ENCODE results near the gene USP4. TPM values are rescaled to one million over a fixed set of nuclear protein-coding genes. Genes with fewer than 3 reads are reported as not detected.

USP4 gene
- total RNA-seq = 100 to 1,000 TPM; 101 to 110 TPM
- 85.4 to 102 reads per million in 2 donors for total RNA-seq

DNA sequence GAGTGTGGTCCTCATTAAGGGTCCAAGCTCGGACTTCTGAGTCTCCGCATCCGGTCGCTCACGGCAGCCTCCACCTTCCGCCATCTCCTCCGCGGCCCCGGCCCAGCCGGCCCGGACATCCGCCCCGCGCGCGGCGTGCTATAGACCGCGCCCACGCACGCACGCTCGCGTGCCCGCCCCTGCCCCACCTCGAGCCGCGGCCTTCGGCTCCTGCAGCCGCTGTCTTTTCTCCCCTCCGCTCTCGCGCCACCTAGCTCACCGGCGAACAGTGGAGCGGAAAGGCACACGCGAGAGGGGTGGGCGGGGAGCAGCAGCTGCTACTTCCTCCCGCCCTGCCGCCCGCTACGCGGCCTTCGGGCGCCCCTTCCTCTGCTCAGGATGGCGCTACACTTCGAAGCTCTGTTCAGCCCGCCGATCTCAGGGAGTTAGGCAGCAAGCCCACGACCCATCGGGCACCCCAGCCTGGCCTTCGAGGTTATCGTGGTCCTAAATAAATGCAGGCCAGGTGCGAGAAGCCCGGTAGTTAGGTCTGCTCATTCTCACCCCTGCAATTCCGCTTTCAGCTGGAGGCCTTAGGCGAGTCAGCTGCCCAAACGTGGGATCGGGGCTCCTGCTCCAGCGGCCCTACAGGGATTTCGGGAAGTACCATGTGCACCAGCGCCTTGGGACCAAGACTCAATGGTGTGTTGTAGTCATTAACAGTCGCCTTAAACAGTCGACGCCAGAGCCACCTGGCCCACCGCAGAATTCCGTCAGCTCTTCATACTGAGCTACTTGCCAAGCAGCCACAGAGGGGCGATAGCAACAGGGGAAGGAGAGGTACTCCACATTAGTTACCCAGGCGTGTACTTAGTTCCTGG, at the start of gene USP4:
USP4 (minus strand) TSS at position 113 of the 860 bp plus-strand sequence; CDS start at position 84, 29 bp downstream.
- Mint-ChIP-seq H3K4me1 (peaks cover 39% of the 10 kb centered on the region), H3K27ac (peak within 1 kb of the TSS; percentile 98), H3K4me3 (peak within 1 kb of the TSS; percentile 97), H3K27me3 (no peaks in the 10 kb centered on the region), H3K36me3 (ENCODE audit: low read depth) (no peaks in the 10 kb centered on the region)
- ATAC-seq = peak; percentile 89
- no peaks in the 10 kb centered on the region for H3K9me3 ChIP-seq (ENCODE audit: control insufficient read depth, low read length, poor library complexity, severe bottlenecking)
- peak; percentile 82 to 83 (median 83) for DNase-seq

GRCh38 chr3:49389297-49389696, 49.4 kb upstream of the USP4 start:
- Mint-ChIP-seq H3K4me1 (peaks cover 38% of the 10 kb centered on the region), H3K27me3 (no peaks in the 10 kb centered on the region), H3K4me3 (no peak overlapping the region), H3K36me3 (ENCODE audit: low read depth) (no peaks in the 10 kb centered on the region), H3K27ac (peak overlapping the region; percentile 53)
- ATAC-seq (no peak), DNase-seq (no peak)
- no peaks in the 10 kb centered on the region for H3K9me3 ChIP-seq (ENCODE audit: control insufficient read depth, low read length, poor library complexity, severe bottlenecking)

- no peak for DNase-seq
- Mint-ChIP-seq H3K36me3 (ENCODE audit: low read depth) (no peaks in the 10 kb centered on the region), H3K27ac (peak overlapping the region; percentile 77), H3K4me3 (peak overlapping the region; percentile 19), H3K4me1 (peaks cover 44% of the 10 kb centered on the region), H3K27me3 (no peaks in the 10 kb centered on the region)
- no peak for ATAC-seq
- no peaks in the 10 kb centered on the region for H3K9me3 ChIP-seq (ENCODE audit: control insufficient read depth, low read length, poor library complexity, severe bottlenecking)
These were observed 48.5 kb upstream of the USP4 start for GRCh38 chr3:49388289-49388820.

DNA sequence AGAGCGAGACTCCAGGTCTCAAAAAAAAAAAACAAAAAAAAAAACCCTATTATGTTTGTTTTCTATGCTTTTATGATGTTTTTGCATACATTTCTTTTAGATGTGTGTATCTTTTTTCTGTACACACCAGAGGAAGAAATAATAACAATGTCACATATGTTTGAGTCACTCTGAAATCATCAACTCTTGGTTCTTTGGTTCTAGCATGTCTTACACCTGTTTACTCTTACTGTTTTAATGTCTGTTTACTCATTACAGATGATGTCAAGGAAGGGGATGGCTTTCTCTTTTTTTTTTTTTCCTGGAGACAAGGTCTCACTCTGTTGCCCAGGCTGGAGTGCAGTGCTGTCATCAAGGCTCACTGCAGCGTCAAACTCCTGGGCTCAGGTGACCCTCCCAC, 47.9 kb upstream of the USP4 start:
- H3K9me3 ChIP-seq (ENCODE audit: control insufficient read depth, low read length, poor library complexity, severe bottlenecking) = no peaks in the 10 kb centered on the region
- peak overlapping the region; percentile 77 for H3K27ac Mint-ChIP-seq
- H3K4me3 Mint-ChIP-seq = no peak overlapping the region
- ATAC-seq (no peak), DNase-seq (no peak)
- no peaks in the 10 kb centered on the region for H3K27me3 Mint-ChIP-seq
- peaks cover 43% of the 10 kb centered on the region for H3K4me1 Mint-ChIP-seq
- H3K36me3 Mint-ChIP-seq (ENCODE audit: low read depth) = no peaks in the 10 kb centered on the region

GRCh38 chr3:49386056-49386756, 46.4 kb upstream of the USP4 start:
- Mint-ChIP-seq H3K27me3 (no peaks in the 10 kb centered on the region), H3K4me3 (peak overlapping the region; percentile 33), H3K27ac (peak overlapping the region; percentile 77), H3K4me1 (peaks cover 44% of the 10 kb centered on the region), H3K36me3 (ENCODE audit: low read depth) (no peaks in the 10 kb centered on the region)
- H3K9me3 ChIP-seq (ENCODE audit: control insufficient read depth, low read length, poor library complexity, severe bottlenecking) = no peaks in the 10 kb centered on the region
- ATAC-seq (no peak), DNase-seq (no peak)

DNA sequence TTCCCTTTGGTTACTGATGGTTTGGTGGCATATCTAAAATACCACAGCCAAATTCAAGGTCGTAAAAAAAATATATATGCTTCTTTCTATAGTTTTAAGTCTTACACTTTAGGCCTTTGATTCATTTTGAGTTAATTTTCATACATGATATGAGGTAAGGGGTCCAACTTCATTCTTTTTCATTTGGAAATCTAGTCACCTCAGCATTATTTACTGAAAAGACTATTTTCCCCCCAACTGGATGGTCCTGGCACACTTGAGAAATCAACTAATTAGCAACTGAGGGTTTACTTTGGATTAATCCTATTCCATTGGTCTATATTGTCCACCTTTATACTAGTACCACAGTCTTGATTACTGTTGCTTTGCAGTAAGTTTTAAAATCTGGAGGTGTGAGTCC, 45.8 kb upstream of the USP4 start:
- no peak for DNase-seq
- Mint-ChIP-seq H3K27ac (peak overlapping the region; percentile 77), H3K4me1 (peaks cover 43% of the 10 kb centered on the region), H3K27me3 (no peaks in the 10 kb centered on the region), H3K36me3 (ENCODE audit: low read depth) (no peaks in the 10 kb centered on the region), H3K4me3 (peak overlapping the region; percentile 33)
- H3K9me3 ChIP-seq (ENCODE audit: control insufficient read depth, low read length, poor library complexity, severe bottlenecking) = no peaks in the 10 kb centered on the region
- ATAC-seq = no peak

GRCh38 chr3:49383387-49383786, 43.5 kb upstream of the USP4 start:
- peak overlapping the region; percentile 70 for H3K27ac Mint-ChIP-seq
- peaks cover 45% of the 10 kb centered on the region for H3K4me1 Mint-ChIP-seq
- no peaks in the 10 kb centered on the region for H3K9me3 ChIP-seq (ENCODE audit: control insufficient read depth, low read length, poor library complexity, severe bottlenecking)
- peaks cover 1% of the 10 kb centered on the region for H3K36me3 Mint-ChIP-seq (ENCODE audit: low read depth)
- no peak for ATAC-seq
- peak overlapping the region; percentile 41 for H3K4me3 Mint-ChIP-seq
- H3K27me3 Mint-ChIP-seq = no peaks in the 10 kb centered on the region
- no peak for DNase-seq

DNA sequence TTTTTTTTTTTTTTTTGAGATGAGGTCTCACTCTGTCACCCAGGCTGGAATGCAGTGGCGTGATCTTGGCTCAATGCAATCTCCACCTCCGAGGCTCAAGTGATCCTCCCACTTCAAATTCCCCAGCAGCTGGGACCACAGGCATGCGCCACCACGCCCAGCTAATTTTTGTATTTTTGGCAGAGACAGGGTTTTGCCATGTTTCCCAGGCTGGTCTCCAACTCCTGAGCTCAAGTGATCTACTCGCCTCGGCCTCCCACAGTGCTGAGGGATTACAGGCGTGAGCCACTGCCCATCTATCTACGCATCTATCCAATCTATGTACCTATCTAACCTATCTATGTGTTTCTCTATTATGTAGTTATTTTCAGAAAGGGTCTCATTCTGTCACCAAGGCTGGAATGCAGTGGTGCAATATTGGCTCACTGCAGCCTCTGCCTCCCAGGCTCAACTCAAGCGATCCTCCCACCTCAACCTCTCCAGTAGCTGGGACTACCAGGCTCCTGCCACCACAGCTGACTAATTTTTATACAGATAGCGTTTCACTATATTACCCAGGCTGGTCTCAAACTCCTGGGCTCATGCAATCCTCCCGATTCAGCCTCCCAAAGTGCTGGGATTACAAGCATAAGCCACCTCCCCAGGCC, 38.5 kb upstream of the USP4 start:
- Mint-ChIP-seq H3K36me3 (ENCODE audit: low read depth) (peaks cover 2% of the 10 kb centered on the region), H3K4me1 (peaks cover 34% of the 10 kb centered on the region), H3K27me3 (no peaks in the 10 kb centered on the region), H3K27ac (peak overlapping the region; percentile 59), H3K4me3 (peak overlapping the region; percentile 1)
- H3K9me3 ChIP-seq (ENCODE audit: control insufficient read depth, low read length, poor library complexity, severe bottlenecking) = no peaks in the 10 kb centered on the region
- ATAC-seq (no peak), DNase-seq (no peak)

GRCh38 chr3:49377483-49377882, 37.6 kb upstream of the USP4 start:
- DNase-seq = peak in 1 of 3 donors; percentile 8
- no peaks in the 10 kb centered on the region for H3K27me3 Mint-ChIP-seq
- no peaks in the 10 kb centered on the region for H3K9me3 ChIP-seq (ENCODE audit: control insufficient read depth, low read length, poor library complexity, severe bottlenecking)
- H3K4me1 Mint-ChIP-seq = peaks cover 30% of the 10 kb centered on the region
- peak; percentile 61 for ATAC-seq
- peaks cover 2% of the 10 kb centered on the region for H3K36me3 Mint-ChIP-seq (ENCODE audit: low read depth)
- peak overlapping the region; percentile 41 for H3K4me3 Mint-ChIP-seq
- peak overlapping the region; percentile 87 for H3K27ac Mint-ChIP-seq

- Mint-ChIP-seq H3K27ac (peak overlapping the region; percentile 9), H3K27me3 (no peaks in the 10 kb centered on the region), H3K4me3 (no peak overlapping the region), H3K4me1 (peaks cover 16% of the 10 kb centered on the region), H3K36me3 (ENCODE audit: low read depth) (no peaks in the 10 kb centered on the region)
- ATAC-seq (no peak), DNase-seq (no peak)
- no peaks in the 10 kb centered on the region for H3K9me3 ChIP-seq (ENCODE audit: control insufficient read depth, low read length, poor library complexity, severe bottlenecking)
These were observed 32.1 kb upstream of the USP4 start for GRCh38 chr3:49371946-49372345.

- H3K4me3 Mint-ChIP-seq = no peak overlapping the region
- DNase-seq (no peak), ATAC-seq (no peak)
- H3K27ac Mint-ChIP-seq = peak overlapping the region; percentile 9
- H3K27me3 Mint-ChIP-seq = no peaks in the 10 kb centered on the region
- no peaks in the 10 kb centered on the region for H3K36me3 Mint-ChIP-seq (ENCODE audit: low read depth)
- no peaks in the 10 kb centered on the region for H3K9me3 ChIP-seq (ENCODE audit: control insufficient read depth, low read length, poor library complexity, severe bottlenecking)
- peaks cover 14% of the 10 kb centered on the region for H3K4me1 Mint-ChIP-seq
These were observed 30.9 kb upstream of the USP4 start for GRCh38 chr3:49370585-49371290.

DNA sequence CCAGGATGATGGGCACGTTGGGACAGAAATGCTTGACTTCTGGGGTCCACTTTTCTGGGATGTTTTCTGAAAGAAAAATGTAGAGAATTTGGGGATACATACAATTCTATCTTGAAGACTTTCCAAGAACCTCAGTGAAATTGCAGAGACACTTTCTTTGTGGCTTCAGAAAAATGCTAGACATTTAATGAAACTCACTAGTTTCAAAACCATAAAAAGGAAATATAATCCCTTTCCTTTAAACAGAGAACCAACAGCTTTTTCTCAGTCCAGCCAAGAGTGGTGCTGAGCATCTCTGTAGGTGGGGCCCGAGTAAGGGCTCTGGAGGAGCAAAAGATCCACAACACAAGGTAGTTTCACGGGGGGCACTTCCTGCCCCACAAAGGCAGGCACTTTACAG, 22.7 kb upstream of the USP4 start:
- H3K27ac Mint-ChIP-seq = no peak overlapping the region
- H3K4me3 Mint-ChIP-seq = no peak overlapping the region
- DNase-seq (no peak), ATAC-seq (no peak)
- no peaks in the 10 kb centered on the region for H3K36me3 Mint-ChIP-seq (ENCODE audit: low read depth)
- H3K9me3 ChIP-seq (ENCODE audit: control insufficient read depth, low read length, poor library complexity, severe bottlenecking) = no peaks in the 10 kb centered on the region
- H3K27me3 Mint-ChIP-seq = no peaks in the 10 kb centered on the region
- H3K4me1 Mint-ChIP-seq = peaks cover 11% of the 10 kb centered on the region

Data from T-helper 17 cell (primary cell).